GM10266 (cell line): ENCODE data around the gene DUSP28.
"Not testable (repeated sequence)": the region's sequence is repeated elsewhere in the genome, so short reads cannot be mapped to it uniquely, and the experiment has no call there.

Source experiments
- DNase-seq: peaks from one replicate; pipeline ENCODE4 v3.0.0; 2012; ENCODE audit errors: extremely low spot score
- CTCF ChIP-seq: IDR thresholded peaks from 2 replicates; pipeline ENCODE4 v1.5.1; 2012; ENCODE audit warnings: mild to moderate bottlenecking, low read depth; ENCODE audit not compliant: control insufficient read depth, insufficient read depth; ENCODE audit errors: missing control alignments

DUSP28 gene

GRCh38 chr2:240557101-240557751, 2.9 kb upstream of the DUSP28 start:
- no peak for TF ChIP-seq CTCF
- no peak for DNase-seq

- TF ChIP-seq CTCF = no peak
- DNase-seq = peak; percentile 87
Observed at GRCh38 chr2:240557808-240558207, 2.3 kb upstream of the DUSP28 start, which contains the start of gene ANKMY1. Gene ANKMY1, minus strand, starts transcription at chr2:240557988. Its CDS starts 653 bp downstream, at chr2:240557335.

- no peak for TF ChIP-seq CTCF
Observed at GRCh38 chr2:240558236-240558761, 1.9 kb upstream of the DUSP28 start.

GRCh38 chr2:240559286-240559685, 871 bp upstream of the DUSP28 start:
- no peak for DNase-seq
- no peak for TF ChIP-seq CTCF

More at GRCh38 chr2:240558236-240558761, 1.9 kb upstream of the DUSP28 start:
- no peak for DNase-seq

GRCh38 chr2:240560480-240561324, 545 bp downstream of the DUSP28 start:
- TF ChIP-seq CTCF = no peak
- peak; percentile 98 for DNase-seq

GRCh38 chr2:240561325-240561971, 1.3 kb downstream of the DUSP28 start:
- DNase-seq = no peak
- no peak for TF ChIP-seq CTCF

- not testable (repeated sequence) for DNase-seq
Observed at GRCh38 chr2:240563231-240563630, 3.1 kb downstream of the DUSP28 start.
